Measurements from ENCODE around the gene ADAD2. TPM values are rescaled to one million over a fixed set of nuclear protein-coding genes. Genes with fewer than 3 reads are reported as not detected.

Gene ADAD2
- total RNA-seq, 4 donors from 2014 or later: 1.1 to 4.2 (median 1.9) TPM; not detected in 1

DNA sequence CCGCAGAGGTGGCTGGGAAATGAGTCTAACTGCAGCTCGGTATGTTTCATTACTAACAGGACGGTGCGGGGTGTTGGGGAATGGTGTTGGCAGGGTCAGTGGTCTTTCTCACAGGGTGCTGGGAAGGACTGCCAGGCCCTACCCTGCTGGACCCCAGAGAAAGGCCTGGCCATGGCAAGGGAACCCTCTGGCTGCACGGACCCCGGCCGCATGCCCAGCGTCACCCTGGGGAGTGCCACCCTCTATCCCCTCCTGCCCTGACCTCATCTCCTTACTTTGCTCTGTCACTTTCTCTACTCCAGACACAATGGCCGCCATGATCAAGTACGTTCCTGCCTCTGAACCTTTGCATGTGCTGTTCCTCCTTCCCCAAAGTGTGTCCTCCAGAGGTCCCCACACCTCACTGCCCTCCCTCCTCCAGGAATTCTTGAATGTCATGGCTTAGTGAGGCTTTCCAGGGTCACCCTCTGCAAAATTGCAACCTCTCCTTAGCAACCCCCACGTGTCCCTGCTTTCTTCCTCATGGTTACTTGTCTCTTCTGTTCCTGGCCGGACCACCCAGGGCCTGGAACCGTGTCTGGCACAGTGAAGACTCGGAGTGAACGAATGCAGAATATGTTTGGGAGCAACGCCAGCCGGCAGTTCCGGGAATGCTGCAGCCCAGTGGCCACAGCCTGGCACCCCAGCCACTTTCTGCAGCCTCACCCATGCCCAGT lies 15.2 kb downstream of the ADAD2 start:
- H3K36me3 ChIP-seq: no peaks in the 10 kb centered on the region
- no peaks in the 10 kb centered on the region for H3K9me3 ChIP-seq
- no peak overlapping the region for H3K27ac ChIP-seq
- no peaks in the 10 kb centered on the region for H3K4me1 ChIP-seq
- TF ChIP-seq, protein P1, sequence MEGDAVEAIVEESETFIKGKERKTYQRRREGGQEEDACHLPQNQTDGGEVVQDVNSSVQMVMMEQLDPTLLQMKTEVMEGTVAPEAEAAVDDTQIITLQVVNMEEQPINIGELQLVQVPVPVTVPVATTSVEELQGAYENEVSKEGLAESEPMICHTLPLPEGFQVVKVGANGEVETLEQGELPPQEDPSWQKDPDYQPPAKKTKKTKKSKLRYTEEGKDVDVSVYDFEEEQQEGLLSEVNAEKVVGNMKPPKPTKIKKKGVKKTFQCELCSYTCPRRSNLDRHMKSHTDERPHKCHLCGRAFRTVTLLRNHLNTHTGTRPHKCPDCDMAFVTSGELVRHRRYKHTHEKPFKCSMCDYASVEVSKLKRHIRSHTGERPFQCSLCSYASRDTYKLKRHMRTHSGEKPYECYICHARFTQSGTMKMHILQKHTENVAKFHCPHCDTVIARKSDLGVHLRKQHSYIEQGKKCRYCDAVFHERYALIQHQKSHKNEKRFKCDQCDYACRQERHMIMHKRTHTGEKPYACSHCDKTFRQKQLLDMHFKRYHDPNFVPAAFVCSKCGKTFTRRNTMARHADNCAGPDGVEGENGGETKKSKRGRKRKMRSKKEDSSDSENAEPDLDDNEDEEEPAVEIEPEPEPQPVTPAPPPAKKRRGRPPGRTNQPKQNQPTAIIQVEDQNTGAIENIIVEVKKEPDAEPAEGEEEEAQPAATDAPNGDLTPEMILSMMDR (IDR thresholded peaks at IDR 0.05): no peak
- TF ChIP-seq POLR2A (IDR thresholded peaks at IDR 0.05): no peak
- no peaks in the 10 kb centered on the region for H3K27me3 ChIP-seq
- WGBS, 2 donors: 88 to 91% methylated on average over 7 to 11 of the region's 18 CpGs
- intact Hi-C loops (cut with DNase I): no loop called here
- H3K4me3 ChIP-seq: no peak overlapping the region
- no peak for DNase-seq

DNA sequence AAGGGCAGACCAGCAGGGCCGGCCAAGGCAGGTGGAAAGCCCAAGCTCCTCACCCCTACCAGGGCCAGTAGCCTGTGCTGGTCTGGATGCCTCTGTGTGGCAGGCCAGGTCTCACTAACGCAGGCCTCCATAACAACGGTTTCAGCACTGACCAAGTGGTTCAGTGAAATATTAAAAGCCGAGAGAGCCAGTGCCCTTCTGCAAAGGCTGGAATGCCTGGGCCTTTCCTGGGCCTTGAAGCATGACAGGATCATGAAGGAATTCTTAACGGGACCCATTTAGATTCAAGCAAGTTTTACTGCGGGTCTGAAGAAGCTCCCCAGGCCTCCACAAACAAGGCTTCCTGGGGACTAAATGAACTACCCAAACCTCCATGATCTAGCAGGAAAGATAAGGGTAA lies 16.3 kb downstream of the ADAD2 start:
- TF ChIP-seq, protein P1 (IDR thresholded peaks at IDR 0.05): no peak
- no peak for TF ChIP-seq POLR2A (IDR thresholded peaks at IDR 0.05)
- H3K9me3 ChIP-seq: no peaks in the 10 kb centered on the region
- intact Hi-C loops (cut with DNase I): no loop called here
- 71 to 75% methylated on average over 4 of the region's 6 CpGs for WGBS, 2 donors
- no peak for DNase-seq
- H3K4me1 ChIP-seq: no peaks in the 10 kb centered on the region
- H3K36me3 ChIP-seq: no peaks in the 10 kb centered on the region
- no peak overlapping the region for H3K27ac ChIP-seq
- no peaks in the 10 kb centered on the region for H3K27me3 ChIP-seq
- no peak overlapping the region for H3K4me3 ChIP-seq

DNA sequence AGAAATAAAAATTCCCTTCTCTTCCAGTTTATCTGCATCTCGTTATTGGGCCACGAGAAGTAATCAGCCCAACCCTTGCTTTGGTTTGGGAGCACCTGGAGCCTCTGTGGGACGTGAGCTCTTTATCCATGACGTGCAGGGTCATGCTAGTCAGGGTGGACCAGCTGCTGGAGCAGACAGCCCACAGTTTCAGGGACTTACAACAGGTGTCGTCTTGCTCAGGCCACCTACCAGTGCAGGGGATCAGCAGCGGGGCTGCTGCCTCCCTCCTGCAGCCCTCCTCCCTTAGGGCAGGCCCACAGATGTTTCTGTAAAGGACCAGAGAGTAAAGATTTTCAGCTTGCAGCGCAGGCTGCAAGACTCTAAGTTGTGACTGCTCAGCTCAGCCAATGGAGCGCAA lies 16.9 kb downstream of the ADAD2 start:
- H3K27ac ChIP-seq: no peak overlapping the region
- H3K36me3 ChIP-seq: no peaks in the 10 kb centered on the region
- no peaks in the 10 kb centered on the region for H3K27me3 ChIP-seq
- intact Hi-C loops (cut with DNase I): no loop called here
- H3K9me3 ChIP-seq: no peaks in the 10 kb centered on the region
- TF ChIP-seq POLR2A (IDR thresholded peaks at IDR 0.05): no peak
- TF ChIP-seq, protein P1 (IDR thresholded peaks at IDR 0.05): no peak
- 58 to 82% methylated on average over 4 to 5 of the region's 8 CpGs for WGBS, 2 donors
- no peaks in the 10 kb centered on the region for H3K4me1 ChIP-seq
- H3K4me3 ChIP-seq: no peak overlapping the region
- DNase-seq: no peak

DNA sequence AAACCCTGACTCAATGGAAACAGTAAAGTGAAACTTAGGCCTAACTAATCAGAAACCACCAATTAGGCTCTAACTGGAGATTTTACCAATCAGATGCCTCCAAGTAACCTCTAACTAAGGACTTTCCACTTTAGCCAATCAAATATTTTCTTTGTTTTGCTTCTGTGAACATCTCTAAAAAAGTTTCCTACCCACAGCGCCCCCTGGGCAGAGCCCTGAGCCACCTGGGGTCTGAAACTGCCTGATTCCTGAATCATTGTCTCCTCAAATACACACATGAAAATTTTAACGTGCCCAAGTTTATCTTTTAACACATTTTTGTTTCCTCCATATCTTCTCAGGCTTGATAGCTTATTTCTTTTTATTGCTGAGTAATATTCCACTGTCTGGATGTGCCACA lies 19.0 kb downstream of the ADAD2 start:
- H3K4me1 ChIP-seq: no peaks in the 10 kb centered on the region
- intact Hi-C loops (cut with DNase I): no loop called here
- H3K36me3 ChIP-seq: no peaks in the 10 kb centered on the region
- 71 to 73% methylated on average over 2 of the region's 2 CpGs for WGBS, 2 donors
- DNase-seq: no peak
- no peak overlapping the region for H3K27ac ChIP-seq
- no peaks in the 10 kb centered on the region for H3K27me3 ChIP-seq
- no peak overlapping the region for H3K4me3 ChIP-seq
- no peak for TF ChIP-seq POLR2A (IDR thresholded peaks at IDR 0.05)
- TF ChIP-seq, protein P1 (IDR thresholded peaks at IDR 0.05): no peak
- H3K9me3 ChIP-seq: no peaks in the 10 kb centered on the region

DNA sequence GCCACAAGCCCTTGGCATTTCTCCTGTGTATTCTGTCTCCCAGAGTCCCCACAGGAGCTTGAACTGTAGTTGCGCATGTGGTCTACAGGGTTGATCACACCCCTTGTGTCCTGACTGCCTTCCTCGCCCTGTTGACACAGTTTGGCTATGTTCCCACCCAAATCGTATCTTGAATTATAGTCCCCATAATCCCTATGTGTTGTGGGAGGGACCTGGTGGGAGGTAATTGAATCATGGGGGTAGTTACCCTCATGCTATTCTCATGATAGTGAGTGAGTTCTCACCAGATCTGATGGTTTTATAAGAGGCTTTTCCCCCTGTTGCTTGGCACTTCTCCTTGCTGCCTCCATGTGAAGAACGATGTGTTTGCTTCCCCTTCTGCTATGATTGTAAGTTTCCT lies 21.2 kb downstream of the ADAD2 start:
- DNase-seq: no peak
- intact Hi-C loops (cut with DNase I): no loop called here
- 48 to 76% methylated on average over 3 to 4 of the region's 4 CpGs for WGBS, 2 donors

More for the DNA sequence above, 21.2 kb downstream of the ADAD2 start:
- Histone ChIP-seq H3K4me1 (no peaks in the 10 kb centered on the region), H3K4me3 (no peak overlapping the region), H3K36me3 (no peaks in the 10 kb centered on the region), H3K27me3 (no peaks in the 10 kb centered on the region), H3K27ac (no peak overlapping the region), H3K9me3 (no peaks in the 10 kb centered on the region)
- TF ChIP-seq, protein P1 (IDR thresholded peaks at IDR 0.05): no peak
- TF ChIP-seq POLR2A (IDR thresholded peaks at IDR 0.05): no peak

Data from esophagus squamous epithelium (tissue), 5 donors.